ENCODE results near the gene CHRND.

Gene CHRND

GRCh38 chr2:232483923-232484627, 41.9 kb upstream of the CHRND start:
- Histone ChIP-seq H3K27ac (replicated peaks) (no peak overlapping the region), H3K27me3 (ENCODE audit: insufficient read depth, poor library complexity, severe bottlenecking) (peaks cover 41% of the 10 kb centered on the region), H3K4me3 (replicated peaks; ENCODE audit: insufficient read depth, low read length) (no peak overlapping the region)
- TF ChIP-seq, protein P1, sequence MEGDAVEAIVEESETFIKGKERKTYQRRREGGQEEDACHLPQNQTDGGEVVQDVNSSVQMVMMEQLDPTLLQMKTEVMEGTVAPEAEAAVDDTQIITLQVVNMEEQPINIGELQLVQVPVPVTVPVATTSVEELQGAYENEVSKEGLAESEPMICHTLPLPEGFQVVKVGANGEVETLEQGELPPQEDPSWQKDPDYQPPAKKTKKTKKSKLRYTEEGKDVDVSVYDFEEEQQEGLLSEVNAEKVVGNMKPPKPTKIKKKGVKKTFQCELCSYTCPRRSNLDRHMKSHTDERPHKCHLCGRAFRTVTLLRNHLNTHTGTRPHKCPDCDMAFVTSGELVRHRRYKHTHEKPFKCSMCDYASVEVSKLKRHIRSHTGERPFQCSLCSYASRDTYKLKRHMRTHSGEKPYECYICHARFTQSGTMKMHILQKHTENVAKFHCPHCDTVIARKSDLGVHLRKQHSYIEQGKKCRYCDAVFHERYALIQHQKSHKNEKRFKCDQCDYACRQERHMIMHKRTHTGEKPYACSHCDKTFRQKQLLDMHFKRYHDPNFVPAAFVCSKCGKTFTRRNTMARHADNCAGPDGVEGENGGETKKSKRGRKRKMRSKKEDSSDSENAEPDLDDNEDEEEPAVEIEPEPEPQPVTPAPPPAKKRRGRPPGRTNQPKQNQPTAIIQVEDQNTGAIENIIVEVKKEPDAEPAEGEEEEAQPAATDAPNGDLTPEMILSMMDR (IDR thresholded peaks at IDR 0.05; ENCODE audit: insufficient read depth, low read length): no peak
- TF ChIP-seq REST (IDR thresholded peaks at IDR 0.05; ENCODE audit: insufficient replicate concordance, low read depth) (no peak), POLR2AphosphoS5 (IDR thresholded peaks at IDR 0.05; ENCODE audit: low read depth) (no peak)
- no peak for DNase-seq (ENCODE audit: low read depth in 1 of 2, low spot score in 1 of 2)

DNA sequence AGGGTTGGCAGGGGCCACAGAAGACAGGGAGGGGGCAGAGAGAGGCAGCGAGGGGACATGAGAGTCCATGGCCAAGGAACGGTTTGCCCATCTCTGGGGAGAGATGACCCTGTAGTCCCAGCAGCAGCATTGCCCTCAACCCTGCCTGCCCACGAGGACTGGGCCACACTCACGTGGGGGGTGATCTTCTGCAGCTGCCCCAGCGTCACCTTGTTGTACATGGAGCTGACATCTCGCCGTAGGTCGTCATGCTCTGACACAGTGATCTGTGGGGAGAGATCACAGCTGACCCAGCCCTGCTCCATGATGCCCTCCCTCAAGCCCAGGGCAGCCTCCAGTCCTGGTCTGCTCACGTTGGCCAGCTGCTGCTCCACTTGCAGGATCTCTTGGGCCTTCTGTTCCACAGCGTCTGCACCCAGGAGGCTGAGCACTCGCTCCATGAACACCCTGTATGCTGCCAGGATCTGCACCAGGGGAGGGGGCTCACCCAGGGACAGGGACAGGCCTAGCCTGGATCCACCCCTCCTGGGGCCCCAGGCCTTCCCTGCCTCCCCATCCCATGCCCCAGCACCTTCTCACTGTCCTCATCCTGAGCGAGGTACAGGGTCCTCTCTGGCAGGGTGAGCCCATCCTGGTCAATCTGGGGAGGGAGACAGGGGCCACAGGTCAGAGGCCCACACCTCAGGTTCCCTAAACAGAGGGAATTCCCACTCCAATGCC, 41.2 kb upstream of the CHRND start:
- TF ChIP-seq POLR2AphosphoS5 (IDR thresholded peaks at IDR 0.05; ENCODE audit: low read depth) (no peak), REST (IDR thresholded peaks at IDR 0.05; ENCODE audit: insufficient replicate concordance, low read depth) (no peak), GABPA (IDR thresholded peaks at IDR 0.05; ENCODE audit: low read depth) (no peak), SPI1 (IDR thresholded peaks at IDR 0.05; ENCODE audit: borderline replicate concordance, low read depth) (no peak)
- TF ChIP-seq, protein P1 (IDR thresholded peaks at IDR 0.05; ENCODE audit: insufficient read depth, low read length): no peak
- Histone ChIP-seq H3K27ac (replicated peaks) (no peak overlapping the region), H3K4me3 (replicated peaks; ENCODE audit: insufficient read depth, low read length) (no peak overlapping the region), H3K27me3 (ENCODE audit: insufficient read depth, poor library complexity, severe bottlenecking) (peaks cover 45% of the 10 kb centered on the region)
- DNase-seq (ENCODE audit: low read depth in 1 of 2, low spot score in 1 of 2): no peak

DNA sequence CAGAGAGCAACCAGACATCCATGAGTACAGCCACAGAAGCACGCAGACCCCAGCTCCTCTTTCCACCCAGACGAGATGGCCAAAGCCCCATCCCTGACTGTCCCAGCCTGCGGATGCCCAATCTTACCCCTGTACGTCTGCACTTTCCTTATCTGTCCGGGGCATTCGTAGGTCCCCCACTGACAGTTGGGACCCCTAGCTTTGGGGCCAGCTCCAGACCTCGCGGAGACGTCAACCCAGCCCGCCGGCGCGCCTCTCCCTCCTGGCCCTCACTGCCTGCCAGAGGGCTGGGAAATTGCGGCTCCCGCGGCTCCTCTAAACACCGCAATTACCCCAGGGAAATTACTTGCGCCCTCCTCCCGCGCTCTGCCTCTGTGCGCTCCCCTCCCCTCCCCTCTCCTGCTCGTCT, 40.6 kb upstream of the CHRND start:
- Histone ChIP-seq H3K27me3 (ENCODE audit: insufficient read depth, poor library complexity, severe bottlenecking) (peaks cover 49% of the 10 kb centered on the region), H3K27ac (replicated peaks) (no peak overlapping the region), H3K4me3 (replicated peaks; ENCODE audit: insufficient read depth, low read length) (no peak overlapping the region)
- no peak for DNase-seq (ENCODE audit: low read depth in 1 of 2, low spot score in 1 of 2)
- TF ChIP-seq REST (IDR thresholded peaks at IDR 0.05; ENCODE audit: insufficient replicate concordance, low read depth) (no peak), SPI1 (IDR thresholded peaks at IDR 0.05; ENCODE audit: borderline replicate concordance, low read depth) (no peak), POLR2AphosphoS5 (IDR thresholded peaks at IDR 0.05; ENCODE audit: low read depth) (no peak), GABPA (IDR thresholded peaks at IDR 0.05; ENCODE audit: low read depth) (no peak)
- TF ChIP-seq, protein P1 (IDR thresholded peaks at IDR 0.05; ENCODE audit: insufficient read depth, low read length): no peak
